Measurements from ENCODE around the gene IPPK.

DNA sequence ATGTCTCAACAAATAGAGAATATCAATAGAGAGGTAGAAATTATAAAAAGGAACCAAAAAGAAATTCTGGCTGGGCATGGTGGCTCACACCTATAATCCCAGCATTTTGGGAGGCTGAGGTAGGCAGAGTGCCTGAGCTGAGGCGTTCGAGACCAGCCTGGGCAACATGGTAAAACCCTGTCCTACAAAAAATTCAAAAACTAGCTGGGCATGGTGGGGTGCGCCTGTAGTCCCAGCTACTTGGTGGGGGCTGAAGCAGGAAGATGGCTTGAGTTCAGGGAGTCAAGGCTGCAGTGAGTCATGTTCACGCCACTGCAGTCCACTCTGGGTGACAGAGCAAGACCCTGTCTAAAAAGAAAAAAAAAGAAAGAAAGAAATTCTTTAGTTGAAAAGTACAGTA, 24.9 kb downstream of the IPPK start:
- TF ChIP-seq, protein P1, sequence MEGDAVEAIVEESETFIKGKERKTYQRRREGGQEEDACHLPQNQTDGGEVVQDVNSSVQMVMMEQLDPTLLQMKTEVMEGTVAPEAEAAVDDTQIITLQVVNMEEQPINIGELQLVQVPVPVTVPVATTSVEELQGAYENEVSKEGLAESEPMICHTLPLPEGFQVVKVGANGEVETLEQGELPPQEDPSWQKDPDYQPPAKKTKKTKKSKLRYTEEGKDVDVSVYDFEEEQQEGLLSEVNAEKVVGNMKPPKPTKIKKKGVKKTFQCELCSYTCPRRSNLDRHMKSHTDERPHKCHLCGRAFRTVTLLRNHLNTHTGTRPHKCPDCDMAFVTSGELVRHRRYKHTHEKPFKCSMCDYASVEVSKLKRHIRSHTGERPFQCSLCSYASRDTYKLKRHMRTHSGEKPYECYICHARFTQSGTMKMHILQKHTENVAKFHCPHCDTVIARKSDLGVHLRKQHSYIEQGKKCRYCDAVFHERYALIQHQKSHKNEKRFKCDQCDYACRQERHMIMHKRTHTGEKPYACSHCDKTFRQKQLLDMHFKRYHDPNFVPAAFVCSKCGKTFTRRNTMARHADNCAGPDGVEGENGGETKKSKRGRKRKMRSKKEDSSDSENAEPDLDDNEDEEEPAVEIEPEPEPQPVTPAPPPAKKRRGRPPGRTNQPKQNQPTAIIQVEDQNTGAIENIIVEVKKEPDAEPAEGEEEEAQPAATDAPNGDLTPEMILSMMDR (IDR thresholded peaks at IDR 0.05), result no peak
- TF ChIP-seq POLR2A (IDR thresholded peaks at IDR 0.05) (no peak), POLR2AphosphoS5 (IDR thresholded peaks at IDR 0.05; ENCODE audit: insufficient read depth in 1 of 2, low read depth in 1 of 2) (no peak)
